Astrocyte of the cerebellum (primary cell): ENCODE data around the gene PTCH1.
A peak's percentile ranks its signal among the peaks of the same experiment; 100 is the strongest.

Experiments used
- DNase-seq: peaks from one replicate; pipeline ENCODE4 v3.0.0-alpha.2; 2011; ENCODE audit warnings: low read depth
- H3K4me3 ChIP-seq: 2 replicates; pipeline ENCODE4 v1.5.1; 2011; ENCODE audit warnings: mild to moderate bottlenecking, low read depth, low read length, moderate library complexity
- in situ Hi-C: cut with HindIII; loops from 2 replicates; pipeline ENCODE4 v1.10.0; 2017; ENCODE audit warnings: low sequenced_read_pairs
- TF ChIP-seq, protein P1 (sequence below): IDR thresholded peaks from 2 replicates; pipeline ENCODE4 v1.5.1; 2012; ENCODE audit warnings: low read length, low read depth, moderate library complexity, mild to moderate bottlenecking; ENCODE audit errors: missing control alignments

Gene PTCH1

GRCh38 chr9:95508968-95509850, 7.6 kb downstream of the PTCH1 start:
- H3K4me3 ChIP-seq = peak overlapping the region; percentile 78
- DNase-seq = peak; percentile 83
- in situ Hi-C loops = no loop called here
- TF ChIP-seq, protein P1, sequence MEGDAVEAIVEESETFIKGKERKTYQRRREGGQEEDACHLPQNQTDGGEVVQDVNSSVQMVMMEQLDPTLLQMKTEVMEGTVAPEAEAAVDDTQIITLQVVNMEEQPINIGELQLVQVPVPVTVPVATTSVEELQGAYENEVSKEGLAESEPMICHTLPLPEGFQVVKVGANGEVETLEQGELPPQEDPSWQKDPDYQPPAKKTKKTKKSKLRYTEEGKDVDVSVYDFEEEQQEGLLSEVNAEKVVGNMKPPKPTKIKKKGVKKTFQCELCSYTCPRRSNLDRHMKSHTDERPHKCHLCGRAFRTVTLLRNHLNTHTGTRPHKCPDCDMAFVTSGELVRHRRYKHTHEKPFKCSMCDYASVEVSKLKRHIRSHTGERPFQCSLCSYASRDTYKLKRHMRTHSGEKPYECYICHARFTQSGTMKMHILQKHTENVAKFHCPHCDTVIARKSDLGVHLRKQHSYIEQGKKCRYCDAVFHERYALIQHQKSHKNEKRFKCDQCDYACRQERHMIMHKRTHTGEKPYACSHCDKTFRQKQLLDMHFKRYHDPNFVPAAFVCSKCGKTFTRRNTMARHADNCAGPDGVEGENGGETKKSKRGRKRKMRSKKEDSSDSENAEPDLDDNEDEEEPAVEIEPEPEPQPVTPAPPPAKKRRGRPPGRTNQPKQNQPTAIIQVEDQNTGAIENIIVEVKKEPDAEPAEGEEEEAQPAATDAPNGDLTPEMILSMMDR = no peak

- in situ Hi-C loops = no loop called here
- TF ChIP-seq, protein P1 = no peak
- DNase-seq = no peak
- peak overlapping the region; percentile 78 for H3K4me3 ChIP-seq
Observed at GRCh38 chr9:95508242-95508967, 8.4 kb downstream of the PTCH1 start.

DNA sequence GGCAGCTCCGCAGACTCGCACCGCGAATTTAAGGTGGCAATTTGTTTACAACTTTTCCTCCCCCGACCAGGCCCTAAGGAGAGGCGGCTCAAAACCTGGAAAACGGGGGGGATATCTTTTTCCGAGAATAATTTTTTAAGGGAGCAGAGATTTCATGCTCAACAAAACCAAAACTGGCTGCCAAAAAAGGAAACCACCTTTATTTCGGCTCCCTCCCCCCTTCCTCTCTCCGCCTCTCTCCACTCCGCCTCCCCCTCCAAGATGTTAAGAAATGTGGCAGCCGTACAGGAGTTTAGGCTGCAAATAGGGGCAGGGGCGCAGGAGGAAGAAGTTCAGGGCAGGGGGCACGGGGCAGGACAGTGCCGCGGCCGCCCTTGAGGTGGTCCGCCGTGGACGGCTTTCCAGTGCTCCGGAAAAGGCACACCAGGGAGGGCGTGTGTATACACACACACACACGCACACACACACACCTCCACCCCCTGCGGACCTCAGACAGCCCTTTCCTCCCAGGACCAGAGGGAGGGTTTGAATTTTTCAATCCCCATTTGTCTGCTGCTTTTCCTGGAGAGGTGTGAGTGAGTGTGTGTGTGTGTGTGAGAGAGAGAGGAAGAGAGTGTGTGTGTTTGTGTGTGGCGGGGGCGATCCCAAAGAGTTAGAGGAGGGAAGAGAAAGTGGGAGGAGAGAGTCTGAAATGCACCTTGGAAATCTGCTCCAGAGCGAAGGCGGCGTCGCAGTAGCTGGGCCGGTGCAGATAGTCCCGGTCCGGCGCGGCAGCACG, 9.1 kb downstream of the PTCH1 start:
- peak overlapping the region; percentile 78 for H3K4me3 ChIP-seq
- in situ Hi-C loops = no loop called here
- peak; percentile 36 for DNase-seq
- TF ChIP-seq, protein P1 = no peak

DNA sequence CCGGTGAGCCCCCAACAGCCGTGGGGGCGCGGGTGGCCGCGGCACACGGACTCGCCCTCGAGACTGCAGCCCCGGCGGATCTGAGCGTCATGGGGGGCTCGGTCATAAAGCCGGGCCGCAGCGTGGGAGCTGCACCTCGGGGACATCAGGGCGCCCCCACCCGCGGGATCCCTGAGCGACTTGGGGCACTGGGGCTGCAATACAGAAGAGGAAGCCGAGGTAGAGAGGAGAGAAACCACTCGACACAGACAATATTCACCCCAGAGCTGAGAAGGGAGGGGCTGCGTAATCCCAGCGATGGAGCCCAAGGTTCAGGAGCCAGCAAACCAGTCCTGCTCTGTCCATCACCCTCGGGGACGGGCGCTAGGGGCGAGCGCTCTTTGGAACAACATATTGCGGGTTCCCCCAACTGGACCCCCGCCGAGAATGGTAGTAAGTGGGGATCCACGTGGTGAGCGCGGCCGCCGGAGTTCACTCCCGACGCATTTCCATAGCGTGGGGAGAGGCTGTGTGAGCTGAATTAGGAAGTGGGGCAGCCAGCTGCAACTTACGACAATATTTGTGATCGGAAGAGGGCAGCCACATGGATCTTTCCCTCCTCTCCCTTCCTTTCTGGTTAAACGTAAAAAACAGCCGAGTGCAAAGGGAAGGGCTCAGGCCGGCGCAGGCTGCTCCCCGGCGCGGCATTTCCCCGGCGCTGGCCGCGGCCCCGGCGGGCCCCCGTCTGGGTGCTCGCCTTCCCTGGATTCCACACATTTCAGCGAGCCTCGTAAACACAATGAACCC, 9.9 kb downstream of the PTCH1 start:
- no peak for DNase-seq
- peak overlapping the region; percentile 78 for H3K4me3 ChIP-seq

DNA sequence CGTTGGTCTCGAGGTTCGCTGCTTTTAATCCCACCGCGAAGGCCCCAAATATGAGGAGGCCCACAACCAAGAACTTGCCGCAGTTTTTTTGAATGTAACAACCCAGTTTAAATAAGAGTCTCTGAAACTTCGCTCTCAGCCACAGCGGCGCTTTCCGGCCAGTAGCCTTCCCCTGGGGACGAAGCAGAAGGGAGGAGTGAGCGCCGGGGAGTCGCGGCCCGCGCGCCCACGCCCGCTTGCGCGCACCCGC, 10.4 kb downstream of the PTCH1 start:
- in situ Hi-C loops = no loop called here
- no peak for DNase-seq
- peak overlapping the region; percentile 78 for H3K4me3 ChIP-seq
- TF ChIP-seq, protein P1 = no peak

More for the DNA sequence above, 9.9 kb downstream of the PTCH1 start:
- TF ChIP-seq, protein P1 = no peak
- in situ Hi-C loops = no loop called here
